HG03196 (cell line): ENCODE data around the gene MYT1.

Source experiments
- ATAC-seq: cut with Tn5 transposase; IDR thresholded peaks from one replicate; pipeline ENCODE4 v1.9.1; 2021; ENCODE audit not compliant: unreplicated experiment

Gene MYT1

GRCh38 chr20:64212755-64213154, 48.5 kb downstream of the MYT1 start:
- no peak for ATAC-seq

GRCh38 chr20:64214113-64214512, 49.9 kb downstream of the MYT1 start:
- no peak for ATAC-seq

GRCh38 chr20:64214952-64215351, 50.7 kb downstream of the MYT1 start:
- ATAC-seq, result no peak

DNA sequence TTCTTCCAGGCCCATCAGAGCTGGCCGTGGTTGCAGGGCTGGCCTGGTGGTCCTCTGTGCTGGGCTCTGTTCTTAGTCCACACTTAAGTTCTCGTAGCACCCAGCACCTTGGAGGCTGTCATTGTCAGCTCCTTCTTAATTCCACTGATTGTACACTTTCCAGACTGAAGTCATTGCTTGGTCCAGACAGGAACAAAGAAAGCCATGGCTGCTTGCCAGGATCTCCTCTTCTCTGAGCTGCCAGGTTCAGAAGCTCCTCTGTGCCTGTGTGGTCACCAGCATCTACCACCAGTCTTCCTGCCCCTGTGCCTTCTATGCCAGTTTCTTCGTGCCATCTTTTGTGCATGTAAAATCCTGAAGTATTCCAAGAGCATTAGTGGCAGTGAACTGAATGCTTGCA, 51.8 kb downstream of the MYT1 start:
- ATAC-seq, result no peak

GRCh38 chr20:64216910-64217309, 52.7 kb downstream of the MYT1 start:
- ATAC-seq, result no peak

DNA sequence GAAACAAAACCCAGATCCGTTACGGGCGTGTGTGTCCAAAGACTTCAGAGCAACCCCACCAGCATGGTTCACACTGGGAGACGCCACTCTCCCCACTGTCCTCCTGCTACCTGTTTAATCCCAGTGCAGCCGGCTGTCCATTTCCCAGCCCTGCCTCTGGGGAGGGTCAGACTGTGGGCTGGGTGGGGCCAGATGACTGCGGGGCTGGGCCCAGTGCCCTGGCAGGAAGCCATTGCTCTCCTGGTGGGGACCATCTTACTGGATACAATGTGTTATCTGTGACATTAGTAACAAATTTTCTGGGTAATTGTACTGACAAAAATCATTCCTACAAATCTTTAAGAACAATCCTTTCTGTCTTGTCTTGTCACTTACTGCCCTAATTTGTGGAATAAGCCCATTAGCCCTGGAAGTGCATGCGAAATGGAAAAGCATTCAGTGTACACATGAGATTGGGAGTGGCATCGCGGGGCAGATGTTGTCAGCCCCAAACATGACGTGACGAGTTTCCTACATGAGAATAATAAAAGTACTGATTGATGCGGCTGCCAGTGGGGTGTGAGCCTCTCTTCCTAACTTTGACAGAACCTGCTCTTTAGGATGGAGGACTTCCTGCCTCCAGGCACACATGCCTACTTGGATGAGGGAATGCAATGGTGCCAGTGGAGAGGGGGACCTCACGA, 53.4 kb downstream of the MYT1 start:
- no peak for ATAC-seq

DNA sequence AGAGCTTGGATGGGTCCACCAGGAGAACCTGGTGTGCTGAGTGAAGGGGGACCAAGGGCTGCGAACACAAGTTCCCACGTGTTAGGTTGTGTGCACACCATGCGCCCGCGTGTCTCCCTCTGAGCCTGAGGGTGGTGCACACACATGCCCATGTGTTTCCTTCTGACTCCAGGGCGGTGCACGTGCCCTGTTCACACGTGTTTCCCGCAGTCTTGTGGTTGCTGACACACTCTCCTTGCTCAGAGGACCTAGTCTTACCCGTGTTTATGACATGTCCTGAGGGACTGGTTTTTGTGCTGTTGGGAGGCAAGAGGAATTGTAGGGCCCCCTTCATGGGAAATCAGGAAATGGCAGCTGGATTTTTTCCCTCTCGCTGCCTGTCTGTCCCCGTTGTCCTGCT, 55.0 kb downstream of the MYT1 start:
- no peak for ATAC-seq

DNA sequence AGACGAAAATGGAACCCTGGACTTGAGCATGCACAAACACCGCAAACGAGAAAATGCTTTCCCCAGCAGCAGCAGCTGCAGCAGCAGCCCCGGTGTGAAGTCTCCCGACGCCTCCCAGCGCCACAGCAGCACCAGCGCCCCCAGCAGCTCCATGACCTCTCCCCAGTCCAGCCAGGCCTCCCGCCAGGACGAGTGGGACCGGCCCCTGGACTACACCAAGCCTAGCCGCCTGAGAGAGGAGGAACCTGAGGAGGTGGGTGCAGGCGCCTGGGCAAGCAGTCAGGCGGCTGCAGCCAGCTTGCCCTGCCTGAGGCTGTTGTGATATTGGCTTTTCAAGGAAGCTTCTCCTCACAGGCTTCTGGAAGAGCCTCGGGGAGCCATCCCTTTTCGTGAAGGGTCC, 55.5 kb downstream of the MYT1 start:
- ATAC-seq, result no peak

DNA sequence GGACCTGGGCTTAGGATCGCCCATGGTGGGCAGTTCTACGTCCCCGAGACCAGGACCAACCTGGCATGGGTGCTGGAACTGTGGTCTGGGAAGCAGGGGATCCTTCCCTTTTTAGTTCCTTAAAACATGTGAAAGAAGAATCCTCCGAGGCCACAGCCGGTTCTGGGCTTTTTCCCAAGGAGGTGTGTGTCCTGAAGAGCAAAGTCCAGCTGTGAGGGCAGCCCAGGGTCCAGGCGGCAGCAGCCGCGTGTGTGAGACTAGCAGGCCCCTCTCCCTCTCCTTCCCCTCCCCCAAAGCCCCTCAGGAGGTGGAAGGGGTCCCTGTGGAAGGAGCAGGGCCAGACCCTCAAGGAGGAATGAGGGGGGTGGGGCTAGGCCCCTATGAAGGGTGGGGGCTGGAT, 56.2 kb downstream of the MYT1 start:
- ATAC-seq, result no peak

GRCh38 chr20:64220891-64221527, 56.8 kb downstream of the MYT1 start:
- no peak for ATAC-seq

GRCh38 chr20:64222291-64222735, 58.1 kb downstream of the MYT1 start:
- no peak for ATAC-seq

DNA sequence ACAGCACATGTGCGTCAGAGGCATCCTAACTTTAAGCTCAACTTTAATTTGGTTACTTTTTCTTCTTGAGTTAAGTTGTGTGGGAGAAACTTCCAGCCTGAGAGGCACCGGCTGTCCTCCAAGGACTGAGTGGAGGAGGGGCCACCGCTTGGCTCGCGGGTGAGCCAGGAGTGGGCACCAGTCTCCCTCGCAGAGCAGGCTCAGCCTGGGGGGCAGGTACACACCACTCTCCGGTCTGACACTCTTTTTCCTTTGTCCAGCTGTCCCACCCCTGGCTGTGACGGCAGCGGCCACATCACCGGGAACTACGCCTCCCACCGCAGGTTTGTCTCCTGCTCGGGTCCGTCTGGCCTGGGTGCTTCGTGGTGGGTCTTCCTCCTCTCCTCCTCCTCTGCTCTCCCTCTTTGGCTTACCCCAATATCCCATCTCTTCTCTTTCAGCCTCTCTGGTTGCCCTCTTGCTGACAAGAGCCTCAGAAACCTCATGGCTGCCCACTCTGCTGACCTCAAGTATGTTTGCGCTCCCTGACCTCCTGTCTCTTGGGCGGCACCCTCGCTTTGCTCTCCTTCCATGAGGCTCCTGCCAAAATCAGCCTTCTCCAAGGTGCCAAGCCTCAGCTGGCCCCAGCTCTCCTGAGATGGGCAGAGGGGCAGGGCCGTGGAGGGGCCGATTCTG, 58.7 kb downstream of the MYT1 start:
- ATAC-seq, result no peak

DNA sequence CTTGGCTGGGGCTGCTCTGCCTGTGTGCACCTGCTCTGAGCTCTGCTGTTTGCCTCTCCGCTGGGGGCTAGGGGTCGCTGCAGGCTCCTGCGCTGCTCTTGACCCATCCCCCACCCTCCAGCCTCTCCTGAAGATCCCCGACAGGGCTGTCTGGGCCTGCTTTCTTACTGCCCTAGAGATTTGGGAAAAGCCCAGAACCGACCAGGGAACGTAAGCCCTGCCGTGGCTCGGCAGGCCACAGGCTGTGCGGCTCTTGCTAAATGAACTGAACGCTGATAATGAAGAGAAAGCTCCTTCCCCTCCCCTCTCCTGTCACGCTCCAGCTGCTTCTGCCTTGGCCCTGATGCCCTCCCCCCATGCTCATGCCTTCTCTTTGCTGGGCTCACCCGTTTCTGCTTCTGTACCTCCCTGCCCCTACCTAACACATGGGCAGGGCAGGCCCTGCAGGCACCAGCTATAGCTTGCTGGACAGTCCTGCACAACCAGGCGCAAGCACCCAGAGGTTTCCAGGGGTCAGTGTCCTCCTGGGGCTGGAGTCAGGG, 59.3 kb downstream of the MYT1 start:
- no peak for ATAC-seq

- ATAC-seq, result no peak
Observed at GRCh38 chr20:64224351-64225170, 60.3 kb downstream of the MYT1 start.

DNA sequence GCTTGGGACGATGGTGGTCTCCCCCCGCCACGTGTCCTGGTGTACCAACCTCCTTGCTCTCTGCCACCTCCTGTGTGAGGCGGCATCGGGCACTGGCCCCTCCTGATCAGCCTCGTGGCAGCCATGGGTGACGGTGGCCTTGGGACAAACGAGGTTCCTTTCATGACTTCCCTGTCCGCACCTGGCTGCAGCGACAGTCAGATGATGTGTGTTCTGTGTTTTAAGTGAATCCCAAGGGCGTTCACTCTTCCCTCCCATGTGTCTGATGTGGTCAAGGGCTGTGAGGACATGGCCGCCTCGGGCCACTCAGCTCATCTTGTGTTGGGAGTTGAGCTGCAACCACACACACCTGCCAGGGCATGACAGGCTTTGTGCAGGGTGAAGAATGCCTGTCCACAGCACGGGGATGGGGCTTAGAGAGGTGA, 60.9 kb downstream of the MYT1 start:
- no peak for ATAC-seq

DNA sequence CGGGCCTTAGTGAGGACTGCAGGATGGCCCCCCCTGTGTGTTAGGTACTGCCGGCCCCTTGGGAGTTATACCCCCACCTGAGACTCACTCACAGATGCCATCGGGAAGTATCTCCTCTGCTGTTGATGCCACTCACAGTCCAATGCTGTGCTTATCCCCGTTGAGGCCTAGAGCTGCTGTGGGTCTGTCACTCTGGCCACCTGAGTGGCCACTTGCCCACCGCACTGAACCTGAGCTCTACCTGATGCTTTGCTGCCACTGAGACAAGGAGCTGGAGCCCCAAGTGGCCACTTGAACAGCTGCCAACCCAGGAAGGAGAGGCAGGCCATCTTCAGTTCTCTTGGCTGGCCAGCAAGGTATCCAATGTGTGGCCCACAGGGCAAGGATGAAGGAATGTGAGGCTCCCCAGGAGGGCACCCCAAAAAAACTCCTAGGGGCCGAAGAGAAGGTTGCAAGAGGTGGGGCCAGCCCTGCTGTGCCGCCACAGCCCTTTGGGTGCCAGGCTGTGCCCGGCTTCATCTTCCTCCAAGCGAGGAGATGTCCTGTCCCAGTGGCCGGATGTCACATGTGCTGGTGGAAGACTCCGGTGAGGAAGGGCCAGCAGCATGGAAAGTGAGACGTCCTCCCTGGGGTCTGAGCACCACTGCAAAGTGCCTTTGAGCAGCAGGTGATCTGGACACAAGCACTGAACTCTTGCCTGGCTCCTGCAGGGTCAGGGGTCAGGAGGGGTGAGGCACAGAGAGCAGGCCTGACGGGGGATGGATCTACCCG, 61.8 kb downstream of the MYT1 start:
- no peak for ATAC-seq

DNA sequence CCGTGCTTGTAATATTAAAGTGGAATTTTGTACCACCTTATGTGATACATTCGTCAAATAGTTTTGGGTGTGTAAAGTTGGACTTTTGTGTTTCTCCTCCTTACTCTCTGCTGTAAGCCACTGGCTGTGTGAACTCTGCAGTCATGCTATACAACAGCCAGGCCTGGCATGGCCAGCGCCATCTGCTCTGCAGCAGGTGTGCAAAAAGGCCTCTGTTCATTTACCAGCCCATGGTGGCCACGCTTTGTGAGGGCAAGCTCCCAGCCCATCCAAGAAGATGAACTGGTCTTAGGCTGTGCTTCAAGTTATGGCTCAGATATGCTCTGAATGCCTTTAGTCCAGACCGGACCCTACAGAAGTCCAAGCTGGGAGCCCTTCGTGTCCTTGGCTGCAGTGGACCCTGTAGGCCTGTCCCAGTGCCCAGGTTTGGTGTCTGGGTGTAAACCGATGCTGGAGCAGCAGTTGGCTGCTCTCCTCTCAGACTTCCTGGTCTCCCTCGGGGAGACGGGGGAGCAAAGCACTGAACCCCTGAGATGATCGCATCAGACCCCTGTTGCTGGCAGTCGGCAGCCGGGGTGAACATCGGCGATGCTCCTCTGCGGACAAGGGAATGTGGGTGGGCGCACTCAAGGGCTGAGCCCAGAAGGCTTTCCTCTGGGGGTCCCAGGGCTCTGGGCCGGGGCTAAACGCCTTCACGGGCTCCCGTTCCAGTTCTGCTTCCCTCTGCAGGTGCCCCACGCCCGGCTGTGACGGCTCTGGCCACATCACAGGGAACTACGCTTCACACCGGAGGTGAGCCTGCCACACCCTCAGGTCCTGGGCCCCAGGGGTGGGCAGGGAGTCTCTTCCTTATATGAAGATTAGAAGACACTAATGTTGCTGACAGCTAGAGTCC, 62.7 kb downstream of the MYT1 start:
- ATAC-seq, result no peak

DNA sequence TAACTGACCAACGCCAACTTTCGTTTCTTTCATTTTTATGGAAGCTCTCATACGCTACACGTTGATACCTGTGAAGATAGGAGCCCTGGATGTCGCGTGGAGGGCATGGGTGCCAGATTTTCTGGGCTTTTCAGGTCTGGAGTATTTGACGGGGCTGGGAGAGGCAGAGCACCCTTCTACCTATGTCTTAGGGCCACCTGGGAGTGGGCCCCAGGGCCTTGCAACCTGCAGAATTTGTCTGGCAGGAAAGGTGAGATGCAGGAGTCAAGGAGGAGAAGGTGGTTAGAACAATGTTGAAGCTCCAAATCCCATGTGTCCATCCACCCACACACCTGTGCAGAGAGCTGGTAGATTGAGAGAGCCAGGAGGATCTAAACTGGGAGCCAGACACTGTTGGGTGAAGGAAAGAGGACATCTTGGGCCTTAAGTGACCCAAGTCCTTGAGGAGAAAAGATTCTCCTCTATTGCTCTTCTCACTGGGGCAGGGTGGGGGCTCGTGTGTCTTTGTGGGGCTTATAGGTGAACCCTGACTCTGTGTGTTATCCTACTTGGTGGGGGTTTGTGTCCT, 63.9 kb downstream of the MYT1 start:
- ATAC-seq, result no peak
